GM12891 (cell line): ENCODE measurements around the gene IGFBP1.

Experiments used
- DNase-seq: peaks from one replicate; pipeline ENCODE4 v3.0.0; 2011; ENCODE audit warnings: low spot score; ENCODE audit not compliant: insufficient read length
- FAIRE-seq: peaks from 2 replicates; lab custom pipeline; 2011; peaks lifted over from hg19 to GRCh38; lab: Jason Lieb, UNC
- PAX5 ChIP-seq: IDR thresholded peaks from 2 replicates; pipeline ENCODE4 v1.6.1; 2011; ENCODE audit warnings: low read length, moderate library complexity, mild to moderate bottlenecking; ENCODE audit not compliant: insufficient read depth, severe bottlenecking
- POLR2A ChIP-seq: IDR thresholded peaks from 2 replicates; pipeline ENCODE4 v1.6.1; 2011; ENCODE audit warnings: low read depth, low read length, control low read depth
- POLR2AphosphoS5 ChIP-seq: IDR thresholded peaks from 2 replicates; pipeline ENCODE4 v1.6.1; 2011; ENCODE audit warnings: low read depth, low read length, control low read depth
- POU2F2 ChIP-seq: IDR thresholded peaks from 2 replicates; pipeline ENCODE4 v1.6.1; 2011; ENCODE audit warnings: low read depth, mild to moderate bottlenecking, control low read depth, low read length, moderate library complexity
- SPI1 ChIP-seq: IDR thresholded peaks from 2 replicates; pipeline ENCODE4 v1.6.1; 2011; ENCODE audit warnings: low read depth, low read length, control low read depth
- TAF1 ChIP-seq: IDR thresholded peaks from 2 replicates; pipeline ENCODE4 v1.6.1; 2011; ENCODE audit warnings: low read depth, low read length, control low read depth

The IGFBP1 gene

GRCh38 chr7:45901566-45901965 lies 13.3 kb downstream of the IGFBP1 start:
- no peak for DNase-seq
- no peak for TF ChIP-seq TAF1
- no peak for TF ChIP-seq SPI1
- no peak for TF ChIP-seq POLR2A
- no peak for TF ChIP-seq PAX5
- no peak for TF ChIP-seq POLR2AphosphoS5
- TF ChIP-seq POU2F2, result no peak
- FAIRE-seq, result no peak

- DNase-seq (no peak), FAIRE-seq (no peak)
- no peak for TF ChIP-seq SPI1
- no peak for TF ChIP-seq PAX5
- no peak for TF ChIP-seq TAF1
- TF ChIP-seq POU2F2, result no peak
- TF ChIP-seq POLR2AphosphoS5, result no peak
- TF ChIP-seq POLR2A, result no peak
Measured at GRCh38 chr7:45902820-45903219, 14.5 kb downstream of the IGFBP1 start.

- TF ChIP-seq SPI1, result no peak
- TF ChIP-seq PAX5, result no peak
- TF ChIP-seq POLR2A, result no peak
- TF ChIP-seq POLR2AphosphoS5, result no peak
- TF ChIP-seq TAF1, result no peak
- no peak for TF ChIP-seq POU2F2
- DNase-seq, result no peak
- FAIRE-seq, result no peak
Measured at GRCh38 chr7:45909561-45909960, 21.3 kb downstream of the IGFBP1 start.

- DNase-seq (no peak), FAIRE-seq (no peak)
- TF ChIP-seq POU2F2 (no peak), TAF1 (no peak), POLR2AphosphoS5 (no peak), SPI1 (no peak), PAX5 (no peak), POLR2A (no peak)
Measured at GRCh38 chr7:45910855-45911254, 22.6 kb downstream of the IGFBP1 start.

GRCh38 chr7:45911311-45911710 lies 23.0 kb downstream of the IGFBP1 start:
- FAIRE-seq (no peak), DNase-seq (no peak)
- TF ChIP-seq POLR2AphosphoS5, result no peak
- TF ChIP-seq PAX5, result no peak
- TF ChIP-seq POLR2A, result no peak
- TF ChIP-seq SPI1, result no peak
- no peak for TF ChIP-seq POU2F2

GRCh38 chr7:45912972-45913371 lies 24.7 kb downstream of the IGFBP1 start:
- DNase-seq (no peak), FAIRE-seq (no peak)
- TF ChIP-seq PAX5 (no peak), SPI1 (no peak), TAF1 (no peak), POU2F2 (no peak), POLR2AphosphoS5 (no peak), POLR2A (no peak)

- FAIRE-seq (no peak), DNase-seq (no peak)
- TF ChIP-seq SPI1 (no peak), POLR2A (no peak), TAF1 (no peak), PAX5 (no peak), POLR2AphosphoS5 (no peak), POU2F2 (no peak)
Measured at GRCh38 chr7:45914911-45915310, 26.6 kb downstream of the IGFBP1 start.

GRCh38 chr7:45915606-45916005 lies 27.3 kb downstream of the IGFBP1 start:
- TF ChIP-seq SPI1, result no peak
- no peak for TF ChIP-seq PAX5
- DNase-seq, result no peak
- FAIRE-seq, result no peak

- no peak for DNase-seq
- no peak for FAIRE-seq
- TF ChIP-seq POLR2A, result no peak
- no peak for TF ChIP-seq SPI1
- no peak for TF ChIP-seq POLR2AphosphoS5
- no peak for TF ChIP-seq TAF1
- no peak for TF ChIP-seq POU2F2
- TF ChIP-seq PAX5, result no peak
Measured at GRCh38 chr7:45917064-45917463, 28.8 kb downstream of the IGFBP1 start.

GRCh38 chr7:45917658-45918057 lies 29.4 kb downstream of the IGFBP1 start:
- FAIRE-seq, result peak; percentile 91
- peak; percentile 59 for DNase-seq
- TF ChIP-seq POU2F2, result no peak
- no peak for TF ChIP-seq POLR2A
- no peak for TF ChIP-seq PAX5
- no peak for TF ChIP-seq TAF1
- TF ChIP-seq POLR2AphosphoS5, result no peak
- no peak for TF ChIP-seq SPI1

GRCh38 chr7:45918556-45918955 lies 30.3 kb downstream of the IGFBP1 start:
- FAIRE-seq (no peak), DNase-seq (no peak)
- TF ChIP-seq POU2F2 (no peak), TAF1 (no peak), POLR2AphosphoS5 (no peak), PAX5 (no peak), SPI1 (no peak), POLR2A (no peak)
